ENCODE measurements around the gene PRKAG2.

The PRKAG2 gene

GRCh38 chr7:151866028-151866427 lies 10.9 kb downstream of the PRKAG2 start:
- DNase-seq (ENCODE audit: low read depth): no peak

DNA sequence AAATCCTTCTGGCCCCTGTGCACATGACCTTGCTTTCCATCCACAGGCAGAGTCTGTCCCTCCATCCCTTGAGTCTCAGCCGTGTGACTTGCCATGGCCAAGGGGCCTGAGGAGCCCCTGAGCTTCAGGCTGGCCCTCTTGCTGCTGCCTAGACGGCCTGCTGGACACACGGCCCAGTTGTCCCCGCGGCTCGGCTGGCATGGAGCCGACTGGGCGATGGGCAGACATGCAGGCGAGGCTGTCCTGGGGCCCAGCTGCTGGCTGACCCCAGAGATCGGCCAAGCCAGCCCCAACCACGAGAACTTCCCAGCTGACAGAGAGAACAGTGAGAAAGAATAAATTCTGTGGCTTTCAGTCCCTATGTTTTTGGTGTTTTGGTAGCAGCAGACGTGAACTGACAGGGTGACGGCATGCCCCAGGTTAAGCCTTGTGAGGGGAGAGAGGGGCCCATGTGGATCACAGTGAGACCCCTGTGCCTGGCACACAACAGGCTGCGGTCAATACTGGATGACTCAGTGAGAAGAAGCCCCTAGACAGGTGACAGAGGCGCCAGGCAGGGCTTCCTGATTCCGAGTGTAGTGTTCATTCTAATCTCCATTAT lies 11.7 kb downstream of the PRKAG2 start:
- DNase-seq (ENCODE audit: low read depth): no peak

DNA sequence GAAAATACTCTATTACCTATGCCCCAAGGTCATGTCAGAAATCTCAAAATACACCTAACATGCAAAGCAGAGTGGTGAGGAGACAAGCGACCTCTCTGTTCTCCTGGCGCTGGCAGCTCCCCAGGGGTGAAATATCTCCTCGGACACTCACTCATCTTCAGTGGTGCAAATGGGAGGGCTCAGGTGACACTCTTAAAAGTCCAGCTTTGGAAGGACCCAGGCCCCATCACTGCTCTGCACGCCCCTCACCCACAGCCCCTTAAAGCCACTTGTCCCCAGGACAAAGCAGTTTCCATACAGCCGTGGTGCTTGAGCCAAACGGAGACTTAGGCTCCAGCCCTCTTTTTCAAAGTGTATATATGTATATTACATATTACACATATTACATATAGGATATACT lies 12.4 kb downstream of the PRKAG2 start:
- DNase-seq (ENCODE audit: low read depth): no peak

DNA sequence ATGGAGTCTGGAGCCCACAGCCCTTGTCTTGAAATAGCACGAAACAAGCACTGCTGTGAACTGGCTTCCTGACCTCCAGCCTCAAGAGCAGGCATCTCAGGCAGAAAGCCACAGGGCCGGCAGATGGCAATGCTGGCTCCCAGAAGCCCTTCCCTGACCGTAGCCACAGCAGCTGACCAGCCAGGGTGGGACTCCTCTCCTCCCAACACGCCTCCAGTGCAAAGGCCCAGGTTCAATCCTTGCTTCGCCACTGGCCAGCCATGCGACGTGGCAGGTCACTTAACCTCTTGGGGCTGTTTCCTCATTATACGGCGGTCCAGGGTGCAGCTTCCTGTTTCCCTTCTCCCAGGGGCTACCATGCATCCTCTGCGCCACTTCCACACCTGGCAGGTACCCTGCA lies 12.8 kb downstream of the PRKAG2 start:
- DNase-seq (ENCODE audit: low read depth): no peak

- no peak for DNase-seq (ENCODE audit: low read depth)
Observed at GRCh38 chr7:151863386-151864079, 13.4 kb downstream of the PRKAG2 start.

- DNase-seq (ENCODE audit: low read depth): no peak
Observed at GRCh38 chr7:151862606-151863381, 14.1 kb downstream of the PRKAG2 start.

- no peak for DNase-seq (ENCODE audit: low read depth)
Observed at GRCh38 chr7:151861881-151862280, 15.0 kb downstream of the PRKAG2 start.

DNA sequence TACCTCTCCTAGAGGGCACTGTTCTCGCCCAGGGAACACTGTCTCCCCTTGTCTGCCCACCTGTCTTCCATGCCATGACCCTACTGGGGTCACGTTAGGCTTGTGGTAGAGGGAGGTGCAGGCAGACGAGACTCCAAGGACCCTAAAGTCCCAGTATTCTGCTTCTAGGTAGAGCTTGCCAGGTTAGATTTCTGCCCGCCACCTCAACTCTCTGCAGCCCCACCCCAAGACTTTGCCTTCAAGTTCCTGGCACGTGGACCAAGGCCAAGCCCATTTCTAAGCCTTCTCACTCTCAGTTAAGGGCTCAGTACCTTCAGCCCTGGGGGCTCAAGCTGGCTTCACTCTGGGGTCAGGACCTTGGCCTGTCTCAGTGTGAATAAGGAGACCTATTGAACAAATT lies 16.1 kb downstream of the PRKAG2 start:
- DNase-seq (ENCODE audit: low read depth): no peak

DNA sequence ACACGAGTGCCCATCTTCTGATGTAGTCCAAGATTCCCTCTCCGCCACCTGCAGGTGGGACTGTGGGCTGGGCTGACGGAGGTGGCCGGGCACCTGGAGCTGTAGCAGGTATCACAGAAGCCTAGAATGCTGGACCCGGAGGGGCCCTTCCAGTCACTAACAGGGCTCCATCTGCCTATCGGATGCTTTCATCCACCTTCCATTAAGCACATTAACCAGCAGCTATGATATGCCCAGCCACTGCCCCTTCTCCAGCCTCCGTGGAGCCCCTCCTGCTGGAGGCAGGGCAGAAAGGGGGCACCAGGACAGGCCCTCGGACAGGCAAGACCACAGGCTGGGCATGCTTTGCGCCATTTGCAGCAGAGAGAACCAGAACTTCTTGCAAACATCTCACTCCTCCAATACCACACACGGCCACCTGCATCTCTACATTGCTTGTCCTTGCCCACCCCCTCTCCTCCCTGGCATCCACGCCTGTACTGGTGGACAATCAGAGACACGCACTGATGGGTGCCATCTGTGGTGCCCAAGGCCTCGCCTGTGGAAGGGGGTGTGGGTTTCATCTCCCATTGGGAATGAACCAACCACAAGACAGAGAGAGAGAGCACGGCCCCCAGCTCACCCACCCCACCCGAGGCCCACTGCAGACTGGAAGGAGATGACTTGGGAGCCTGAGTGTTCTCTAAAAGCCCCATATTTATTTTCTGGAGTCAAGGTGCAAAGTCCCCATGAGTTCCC lies 16.8 kb downstream of the PRKAG2 start:
- DNase-seq (ENCODE audit: low read depth): no peak

DNA sequence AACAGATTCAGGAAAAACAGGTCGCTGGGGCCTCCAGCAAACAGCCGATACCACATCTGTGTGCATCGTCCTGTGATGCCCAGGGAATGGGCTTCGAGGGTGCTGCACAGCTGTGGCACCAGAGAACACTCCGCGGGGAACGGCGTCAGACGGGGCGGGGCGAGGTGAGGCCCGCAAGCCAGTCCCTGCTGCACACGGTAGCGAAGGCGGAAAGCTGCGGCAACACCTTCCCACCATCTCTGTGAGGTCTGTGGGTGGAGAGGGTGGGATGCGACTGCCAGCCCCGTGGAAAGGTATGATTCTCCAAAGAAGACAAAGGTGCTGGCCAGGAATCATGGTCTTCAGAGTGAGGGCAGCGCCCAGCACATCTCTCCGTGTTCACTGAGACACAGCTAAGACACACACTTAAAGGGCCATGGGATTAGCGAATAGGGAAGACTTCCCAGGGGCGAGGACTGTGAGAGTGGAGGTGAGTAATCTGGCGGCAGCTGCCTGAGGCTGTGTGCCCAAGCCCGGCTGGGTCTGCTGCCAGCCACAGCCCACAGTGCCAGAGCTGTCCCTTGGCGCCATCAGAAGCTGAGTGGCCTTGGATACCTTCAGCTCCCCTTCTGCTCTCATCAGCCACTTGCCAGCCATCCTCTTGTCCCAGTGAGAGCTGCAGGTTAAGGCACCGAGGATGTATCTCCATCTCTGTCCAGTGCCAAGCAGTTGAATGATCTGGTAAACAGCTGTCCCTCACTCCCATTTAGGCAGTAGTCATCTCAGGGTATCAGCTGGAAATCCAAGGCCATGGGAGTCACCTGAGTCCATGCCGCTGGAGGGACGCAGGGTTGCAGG lies 17.6 kb downstream of the PRKAG2 start:
- no peak for DNase-seq (ENCODE audit: low read depth)

DNA sequence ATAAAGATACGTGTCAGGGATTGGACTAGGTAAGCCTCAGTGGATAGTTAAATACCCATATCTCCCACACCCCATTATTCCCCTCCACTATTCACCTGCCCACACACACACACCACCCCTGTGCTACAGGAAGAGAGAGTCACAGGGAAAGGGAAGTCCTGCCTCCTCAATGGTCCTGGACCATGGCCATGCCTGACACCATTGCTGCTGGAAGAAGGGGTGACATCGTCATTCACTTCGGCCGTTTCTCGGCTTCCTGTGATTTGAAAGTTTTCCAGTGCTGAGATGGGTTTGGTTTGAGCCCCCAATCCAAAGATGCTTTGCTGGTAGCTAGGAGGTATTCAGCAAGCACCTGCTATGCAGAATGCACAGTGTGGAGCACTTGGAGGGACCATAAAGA lies 18.5 kb downstream of the PRKAG2 start:
- no peak for DNase-seq (ENCODE audit: low read depth)

DNA sequence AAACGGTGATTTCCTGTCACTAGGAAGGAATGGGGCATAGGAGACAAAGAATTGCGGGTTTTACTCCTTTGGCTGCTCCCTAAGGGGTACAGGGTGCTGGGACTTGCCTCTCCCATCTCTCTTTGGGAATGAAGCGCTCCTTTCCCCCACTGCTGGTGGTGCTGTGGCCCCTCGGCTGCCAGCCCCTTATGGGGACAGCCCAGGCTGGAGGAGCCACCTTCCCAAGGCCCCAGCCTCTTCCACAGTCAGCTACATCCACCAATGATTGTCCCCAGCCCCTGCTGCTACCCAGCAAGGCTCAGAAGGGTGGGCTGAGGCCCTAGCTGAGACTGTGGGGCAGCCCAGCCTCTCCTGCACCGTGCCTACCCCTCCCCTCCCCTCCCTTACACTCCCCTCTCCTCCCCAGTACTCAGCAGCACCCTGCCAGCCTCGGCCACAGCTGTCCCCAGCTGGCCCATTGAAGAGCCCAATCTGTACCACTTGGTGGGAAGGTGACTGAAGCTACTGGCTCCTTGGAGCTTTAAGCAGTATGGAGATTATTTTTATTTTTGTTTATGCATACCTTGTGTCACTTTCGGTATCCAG lies 19.0 kb downstream of the PRKAG2 start:
- DNase-seq (ENCODE audit: low read depth): no peak

DNA sequence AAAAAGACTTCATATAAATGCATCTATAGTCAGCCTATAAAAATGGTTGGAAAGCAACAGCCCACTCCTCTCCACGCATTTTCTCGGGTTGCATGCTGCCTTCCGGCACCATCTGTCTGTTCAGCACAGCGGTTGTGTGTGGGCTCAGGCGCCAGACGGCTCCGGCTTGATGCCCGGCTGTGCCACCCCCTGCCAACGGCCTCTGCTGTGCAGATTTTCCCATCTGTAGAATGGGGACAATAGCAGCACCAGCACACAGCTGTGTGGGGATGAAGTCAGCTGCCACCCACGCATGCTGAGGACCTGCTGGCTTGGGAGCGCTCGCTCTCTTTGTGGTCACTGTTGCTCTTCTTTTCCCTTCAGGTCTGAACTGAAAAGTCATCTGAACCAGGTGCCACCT lies 19.5 kb downstream of the PRKAG2 start:
- no peak for DNase-seq (ENCODE audit: low read depth)

- no peak for DNase-seq (ENCODE audit: low read depth)
Observed at GRCh38 chr7:151856516-151856915, 20.4 kb downstream of the PRKAG2 start.

DNA sequence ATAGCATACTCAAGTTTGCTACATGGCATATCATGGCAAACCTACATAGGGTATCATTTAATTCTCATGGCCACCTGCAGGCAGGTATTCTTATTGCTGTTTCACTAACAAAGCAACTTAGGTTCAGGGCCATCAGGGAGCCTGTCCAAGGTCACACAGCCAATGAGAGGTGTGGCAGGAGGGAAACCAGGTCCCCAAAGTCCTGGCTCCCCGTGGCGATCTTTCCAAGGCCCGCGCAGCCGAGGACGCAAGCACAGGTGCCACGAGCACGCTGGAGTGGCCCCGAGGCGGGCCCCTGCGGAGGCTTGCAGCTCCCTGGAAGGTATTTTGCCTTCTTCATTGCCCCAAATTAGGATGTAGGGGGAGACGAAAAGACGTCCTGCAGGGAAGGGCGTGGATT lies 20.8 kb downstream of the PRKAG2 start:
- no peak for DNase-seq (ENCODE audit: low read depth)

- DNase-seq (ENCODE audit: low read depth): no peak
Observed at GRCh38 chr7:151854720-151855071, 22.2 kb downstream of the PRKAG2 start.

- no peak for DNase-seq (ENCODE audit: low read depth)
Observed at GRCh38 chr7:151853896-151854719, 22.8 kb downstream of the PRKAG2 start.

GRCh38 chr7:151852486-151853396 lies 24.2 kb downstream of the PRKAG2 start:
- DNase-seq (ENCODE audit: low read depth): no peak

GRCh38 chr7:151851782-151852181 lies 25.1 kb downstream of the PRKAG2 start:
- DNase-seq (ENCODE audit: low read depth): no peak

Data from ELR (cell line).